NCI-H526 treated with DMSO at 0.1 percent for 48 hours (cell line): ENCODE measurements around the gene TRPV4.
A peak's percentile ranks its signal among the peaks of the same experiment; 100 is the strongest.

Experiments used
- DNase-seq: peaks from one replicate; lab custom pipeline; 2025; lab: John Stamatoyannopoulos, UW

Gene TRPV4

GRCh38 chr12:109827566-109828550, 5.3 kb downstream of the TRPV4 start:
- no peak for DNase-seq

DNA sequence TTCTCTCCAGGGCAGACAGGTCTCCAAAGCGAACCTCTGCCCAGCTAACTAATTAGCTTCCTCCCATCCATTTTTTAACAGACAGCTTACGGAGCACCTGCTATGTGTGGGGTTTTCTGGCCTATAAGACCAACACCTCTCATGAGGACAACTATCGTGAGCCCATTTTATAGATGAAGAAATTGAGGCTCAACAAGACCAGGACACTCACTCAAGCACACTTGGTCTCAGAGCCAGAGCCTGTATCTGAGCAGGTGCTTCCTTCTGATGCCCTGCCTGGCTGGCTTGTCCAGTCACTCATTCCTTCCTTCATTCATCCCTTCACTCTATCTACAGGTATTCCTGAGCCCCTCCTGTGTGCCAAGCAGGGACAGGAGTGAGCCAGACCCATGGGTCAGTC, 6.1 kb downstream of the TRPV4 start:
- no peak for DNase-seq

DNA sequence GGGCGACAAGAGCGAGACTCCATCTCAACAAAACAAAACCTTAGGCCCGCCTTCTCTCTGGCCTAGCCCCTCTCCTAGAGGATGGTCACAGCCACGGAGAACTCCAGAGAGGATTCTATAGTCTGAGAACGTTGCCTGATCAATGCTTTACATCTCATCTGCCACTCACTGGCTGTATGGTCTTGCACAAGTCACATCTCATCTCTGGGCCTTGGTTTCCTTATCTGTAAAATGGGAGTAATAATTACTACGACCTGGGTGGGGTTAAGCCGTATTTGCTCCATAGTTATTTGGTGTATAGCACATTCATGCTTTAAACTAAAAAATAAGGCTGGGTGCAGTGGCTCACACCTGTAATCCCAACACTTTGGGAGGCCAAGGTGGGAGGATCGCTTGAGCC, 8.5 kb downstream of the TRPV4 start:
- DNase-seq = no peak

DNA sequence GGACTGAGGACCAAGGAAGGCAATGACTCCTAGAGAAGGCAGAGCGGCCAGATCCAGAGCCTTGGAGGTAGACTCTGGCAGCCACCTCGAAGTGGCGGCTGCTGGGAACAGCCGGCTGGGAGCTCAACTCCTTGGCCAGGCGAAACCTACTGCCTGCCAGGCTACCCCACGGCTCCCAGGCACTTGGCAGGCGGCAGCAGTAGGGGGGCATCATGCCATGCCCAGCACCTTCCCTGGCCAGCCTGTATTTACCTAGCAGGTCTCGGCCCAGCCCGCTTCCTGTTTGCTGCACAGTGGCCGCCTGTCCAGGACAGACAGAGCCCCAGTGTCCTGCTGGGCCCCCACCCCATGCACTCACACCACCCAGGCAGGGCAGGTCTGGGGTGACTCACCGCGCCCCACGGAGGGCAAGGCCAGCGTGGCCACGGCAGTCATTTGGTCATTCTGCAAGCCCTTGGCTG, 10.2 kb downstream of the TRPV4 start:
- no peak for DNase-seq

- DNase-seq = no peak
These were observed 10.8 kb downstream of the TRPV4 start for GRCh38 chr12:109822416-109822815.

- no peak for DNase-seq
These were observed 11.2 kb downstream of the TRPV4 start for GRCh38 chr12:109821968-109822367.

- peak; percentile 30 for DNase-seq
These were observed 12.3 kb downstream of the TRPV4 start for GRCh38 chr12:109820816-109821381.

GRCh38 chr12:109818905-109819500, 14.2 kb downstream of the TRPV4 start:
- no peak for DNase-seq

DNA sequence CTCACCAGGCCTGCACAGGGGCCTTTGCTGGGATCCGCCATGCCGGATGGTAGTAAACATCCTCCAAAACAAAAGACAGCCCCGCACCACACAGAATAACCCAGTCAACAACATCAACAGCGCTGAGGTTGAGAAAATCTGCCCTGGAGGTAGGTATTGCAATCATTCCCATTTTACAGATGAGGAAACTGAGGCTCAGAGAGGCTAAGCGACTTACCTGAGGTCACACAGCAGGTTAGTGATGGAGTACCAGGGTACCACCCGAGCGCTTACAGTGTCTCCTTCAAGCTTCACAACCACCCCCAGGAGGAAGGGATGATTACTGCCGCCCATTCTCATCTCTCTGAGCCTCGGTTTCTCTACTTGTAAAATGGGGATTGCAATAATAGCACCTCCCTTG, 14.9 kb downstream of the TRPV4 start:
- no peak for DNase-seq

DNA sequence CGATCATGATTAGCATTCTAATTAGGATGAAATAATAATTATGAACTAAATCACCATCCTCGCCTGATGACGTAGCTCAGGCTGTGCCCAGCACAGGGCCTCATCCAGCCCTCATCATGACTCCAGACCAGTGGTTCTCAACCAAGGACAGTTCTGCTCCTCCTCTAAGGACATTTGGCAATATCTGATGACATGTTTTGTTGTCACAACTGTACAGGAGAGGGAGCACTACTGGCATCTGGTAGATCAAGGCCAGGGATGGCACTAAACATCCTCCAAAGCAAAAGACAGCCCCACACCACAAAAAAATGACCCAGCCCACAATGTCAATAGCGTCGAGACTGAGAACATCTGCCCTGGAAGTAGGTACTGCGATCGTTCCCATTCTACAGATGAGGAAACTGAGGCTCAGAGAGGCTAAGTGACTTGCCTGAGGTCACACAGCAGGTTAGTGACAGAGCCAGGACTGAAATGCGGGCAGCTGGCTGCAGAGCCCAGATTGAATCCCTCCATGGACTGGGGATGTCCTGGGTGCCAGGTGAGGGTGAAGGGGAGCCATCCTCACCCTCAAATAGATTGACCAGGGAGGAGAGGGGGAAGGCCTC, 15.5 kb downstream of the TRPV4 start:
- no peak for DNase-seq

GRCh38 chr12:109816870-109817269, 16.3 kb downstream of the TRPV4 start:
- no peak for DNase-seq

- no peak for DNase-seq
These were observed 17.2 kb downstream of the TRPV4 start for GRCh38 chr12:109815757-109816617.

DNA sequence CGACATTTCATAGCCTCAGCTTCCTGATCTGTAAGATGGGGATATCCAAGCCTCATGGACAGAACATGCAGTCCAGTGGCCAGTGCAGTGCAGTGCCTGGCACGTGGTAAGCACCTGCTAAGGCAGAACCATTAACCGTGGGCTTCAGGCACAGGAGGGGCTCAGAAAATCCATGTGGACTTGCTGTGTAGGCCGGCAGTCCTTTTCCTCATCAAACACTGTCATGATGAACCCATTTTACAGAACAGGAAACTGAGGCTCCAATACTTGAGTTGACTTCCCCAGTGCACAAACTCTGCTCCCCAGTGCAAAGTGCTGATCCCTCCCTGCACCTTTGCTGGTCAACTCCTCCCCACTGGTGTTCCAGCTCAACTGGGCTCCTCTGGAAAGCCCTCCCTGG, 18.0 kb downstream of the TRPV4 start:
- no peak for DNase-seq

DNA sequence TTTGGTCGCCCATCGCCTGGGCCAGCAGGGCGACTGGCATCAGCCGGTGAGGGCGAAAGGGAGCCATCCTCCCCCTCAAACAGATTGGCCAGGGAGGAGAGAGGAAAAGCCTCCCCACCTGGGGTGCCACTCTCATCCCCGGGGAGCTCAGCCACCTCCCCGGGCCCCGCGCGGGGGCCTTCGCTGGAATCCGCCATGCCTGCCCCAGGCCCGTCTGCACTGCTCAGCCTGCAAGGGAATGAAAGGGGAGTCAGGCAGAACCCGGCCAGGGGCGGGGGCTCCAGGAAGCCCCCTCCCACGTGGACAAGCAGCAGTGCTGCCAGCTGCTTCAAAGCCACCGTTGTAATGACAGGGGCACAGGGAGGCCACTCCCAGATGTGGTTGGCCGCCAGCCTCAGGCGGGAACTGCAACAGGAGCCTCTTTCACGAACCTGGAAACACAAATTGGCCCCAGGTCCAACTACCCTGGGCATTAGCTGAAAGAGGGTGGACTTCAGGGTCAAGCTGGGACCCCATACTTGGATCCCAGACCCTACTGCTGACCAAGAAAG, 18.5 kb downstream of the TRPV4 start:
- no peak for DNase-seq

DNA sequence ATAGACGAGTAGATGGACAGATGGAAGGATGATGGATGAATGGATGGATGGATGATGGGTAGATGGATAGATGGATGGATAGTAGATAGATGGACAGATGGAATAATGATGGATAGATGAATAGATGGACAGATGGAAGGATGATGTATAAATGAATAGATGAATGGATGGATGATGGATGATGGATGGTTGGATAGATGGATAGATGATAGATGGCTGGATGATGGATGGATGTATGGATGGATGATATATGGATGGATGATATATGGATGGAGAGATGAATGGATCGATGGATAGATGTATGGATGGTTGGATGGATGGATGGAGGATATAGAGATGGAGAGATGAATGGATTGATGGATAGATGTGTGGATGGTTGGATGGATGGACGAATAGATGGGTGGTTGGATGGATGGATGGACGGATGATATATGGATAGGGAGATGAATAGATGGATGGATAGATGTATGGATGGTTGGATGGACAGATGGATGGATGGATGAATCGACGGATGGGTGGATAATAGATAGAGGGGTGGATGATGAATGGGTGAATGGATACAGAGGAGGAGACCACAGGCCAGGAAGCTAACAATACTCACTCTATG, 19.3 kb downstream of the TRPV4 start:
- DNase-seq = no peak

- DNase-seq = no peak
These were observed 21.6 kb downstream of the TRPV4 start for GRCh38 chr12:109811624-109811995.

GRCh38 chr12:109810954-109811623, 22.1 kb downstream of the TRPV4 start:
- no peak for DNase-seq

DNA sequence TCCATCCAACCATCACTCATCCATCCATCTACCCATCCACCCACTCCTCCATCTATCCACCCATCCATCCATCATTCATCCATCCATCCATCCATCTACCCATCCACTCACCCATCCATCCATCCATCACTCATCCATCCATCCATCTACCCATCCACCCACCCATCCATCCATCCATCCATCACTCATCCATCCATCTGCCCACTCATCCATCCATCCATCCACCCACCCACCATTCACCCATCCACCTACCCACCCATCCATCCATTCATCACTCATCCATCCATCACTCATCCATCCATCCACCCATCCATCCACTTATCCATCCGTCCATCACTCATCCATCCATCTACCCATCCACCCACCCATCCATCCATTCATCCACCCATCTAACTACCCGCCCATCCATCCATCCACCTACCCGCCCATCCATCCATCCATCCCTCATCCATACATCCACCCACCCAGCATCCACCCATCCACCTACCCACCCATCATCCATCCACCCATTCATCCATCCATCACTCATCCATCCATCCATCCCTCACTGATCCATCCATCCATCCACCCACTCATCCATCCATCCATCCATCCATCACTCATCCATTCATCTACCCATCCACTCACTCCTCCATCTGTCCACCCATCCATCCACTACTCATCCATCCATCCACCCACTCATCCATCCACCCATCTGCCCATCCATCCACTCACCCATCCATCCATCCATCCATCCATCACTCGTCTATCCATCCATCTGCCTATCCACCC, 24.1 kb downstream of the TRPV4 start:
- no peak for DNase-seq

GRCh38 chr12:109807954-109808643, 25.1 kb downstream of the TRPV4 start:
- no peak for DNase-seq
